Stomach (tissue), 9 donors: ENCODE data around the gene SPAG7. TPM values are rescaled to one million over a fixed set of nuclear protein-coding genes. Genes with fewer than 3 reads are reported as not detected.

ENCODE experiments used
- DNase-seq, 2 donors: peaks; one replicate each; pipeline versions ENCODE4 v3.0.0 to v3.0.0-alpha.2; 2013 to 2019
- H3K27ac ChIP-seq, 5 donors: fragments of 200-600 bp in 4 of 5; sonication (generic) in 4 of 5; one replicate each; pipeline ENCODE4 v1.5.1; 2013 to 2019; ENCODE audit warnings: mild to moderate bottlenecking in 1 of 5, moderate library complexity in 1 of 5
- H3K27me3 ChIP-seq, 3 donors: fragments of 200-600 bp; sonication (generic); one replicate each; pipeline ENCODE4 v1.5.1; 2017 to 2019; ENCODE audit warnings: mixed run types in 1 of 3
- H3K36me3 ChIP-seq, 4 donors: fragments of 200-600 bp; sonication (generic); 1 replicate in 3 of 4; 2 replicates in 1 of 4; pipeline ENCODE4 v1.5.1; 2016 to 2019
- H3K4me1 ChIP-seq, 4 donors: fragments of 200-600 bp; sonication (generic); one replicate each; pipeline ENCODE4 v1.5.1; 2016 to 2019
- H3K4me3 ChIP-seq, 4 donors: fragments of 200-600 bp; sonication (generic) in 3 of 4; one replicate each; pipeline ENCODE4 v1.5.1; 2016 to 2019; ENCODE audit warnings: mild to moderate bottlenecking in 1 of 4
- H3K9me3 ChIP-seq, 4 donors: fragments of 200-600 bp; sonication (generic); one replicate each; pipeline ENCODE4 v1.5.1; 2016 to 2019
- CTCF ChIP-seq, 7 experiments: fragments of 450-650 bp in 4 of 7; fragments of 200-600 bp in 3 of 7; sonication (generic) in 3 of 7; IDR thresholded peaks; one replicate each; pipeline ENCODE4 v1.5.1; 2016 to 2019; ENCODE audit warnings: antibody characterized with exemption in 7 of 7, control low read depth in 2 of 7, mild to moderate bottlenecking in 1 of 7
- EP300 ChIP-seq: sonication (generic); formaldehyde crosslinking; IDR thresholded peaks from one replicate; pipeline ENCODE4 v1.6.1; 2017; ENCODE audit warnings: antibody characterized with exemption
- POLR2A ChIP-seq, 4 donors: fragments of 450-650 bp; IDR thresholded peaks; one replicate each; pipeline ENCODE4 v1.6.1; 2016; ENCODE audit warnings: antibody characterized with exemption in 4 of 4, control low read depth in 2 of 4, mild to moderate bottlenecking in 1 of 4, moderate library complexity in 1 of 4
- POLR2AphosphoS5 ChIP-seq, 3 donors: sonication (generic); formaldehyde crosslinking; IDR thresholded peaks; one replicate each; pipeline ENCODE4 v1.6.1; 2016; ENCODE audit warnings: antibody characterized with exemption in 3 of 3
- WGBS, 5 donors: extraction: QIAGEN DNeasy Blood & Tissue Kit in 3 of 5; methylation state at CpG; one replicate each; pipeline versions ENCODE4 v1.1.5 to v1.1.7; 2013 to 2018; 5-methylcytosine and 5-hydroxymethylcytosine counted together
- intact Hi-C: fragments of 100-400 bp; cut with DNase I; formaldehyde crosslinking; loops from one replicate; pipeline ENCODE4 v1.15.1; 2023; ENCODE audit warnings: low total_unique reads
- polyA plus RNA-seq, 3 donors: library from polyadenylated mRNA; stranded (reverse); fragments of 200-250 nt; gene quantifications; one replicate each; pipeline ENCODE4 v1.2.3, GENCODE V29; 2013
- total RNA-seq, 5 donors: library from RNA; depleted of rRNA; stranded (reverse); fragments of >200 nt; gene quantifications; one replicate each; pipeline versions ENCODE4 v1.1.0 to v1.2.3, GENCODE V29; 2014 to 2016
- donor health status: healthy with polysubstance abuse.
- donor health status: Bipolar disorder and iron deficiency.
- donor health status: healthy.

SPAG7 gene
- total and polyA plus RNA-seq, 8 donors, result 17.5 to 133 (median 67.0) TPM

- 20 to 37% (median 31%) methylated on average over 4 of the region's 4 CpGs for WGBS, 5 donors
- intact Hi-C loops, result no loop called here
- TF ChIP-seq POLR2A (IDR thresholded peaks at IDR 0.05), result no peak
- TF ChIP-seq POLR2AphosphoS5 (IDR thresholded peaks at IDR 0.05), result no peak
- no peak for TF ChIP-seq CTCF (IDR thresholded peaks at IDR 0.05)
- TF ChIP-seq EP300, result no peak
- DNase-seq, result no peak
- Histone ChIP-seq H3K36me3 (peaks cover 58 to 66% (median 65%) of the 10 kb centered on the region in 4 donors), H3K9me3 (no peaks in the 10 kb centered on the region), H3K27ac (peak overlapping the region in 4 of 5 donors; percentile 91 to 100 (median 96)), H3K4me3 (peak overlapping the region; percentile 70 to 91 (median 84)), H3K27me3 (no peaks in the 10 kb centered on the region), H3K4me1 (peaks cover 55 to 76% (median 75%) of the 10 kb centered on the region in 4 donors)
Measured at GRCh38 chr17:4941319-4941610, 26.4 kb downstream of the SPAG7 start.

GRCh38 chr17:4940555-4941318, 26.9 kb downstream of the SPAG7 start:
- 0 to 1% (median 1%) methylated on average over 29 of the region's 29 CpGs for WGBS, 5 donors
- H3K36me3 ChIP-seq, result peaks cover 56 to 65% (median 64%) of the 10 kb centered on the region in 4 donors
- TF ChIP-seq POLR2AphosphoS5 (IDR thresholded peaks at IDR 0.05), result no peak
- TF ChIP-seq POLR2A (IDR thresholded peaks at IDR 0.05), result no peak
- no peak for TF ChIP-seq EP300
- TF ChIP-seq CTCF (IDR thresholded peaks at IDR 0.05), result no peak
- H3K4me3 ChIP-seq, result peak overlapping the region; percentile 70 to 91 (median 84)
- H3K9me3 ChIP-seq, result no peaks in the 10 kb centered on the region
- peak in 1 of 2 donors; percentile 83 for DNase-seq
- H3K27ac ChIP-seq, result peak overlapping the region; percentile 91 to 100 (median 95)
- H3K27me3 ChIP-seq, result no peaks in the 10 kb centered on the region
- intact Hi-C loops, result no loop called here
- peaks cover 50 to 71% (median 70%) of the 10 kb centered on the region in 4 donors for H3K4me1 ChIP-seq

- peaks cover 49 to 63% (median 58%) of the 10 kb centered on the region in 4 donors for H3K36me3 ChIP-seq
- H3K4me1 ChIP-seq, result peaks cover 42 to 63% (median 63%) of the 10 kb centered on the region in 4 donors
- H3K27me3 ChIP-seq, result no peaks in the 10 kb centered on the region
- TF ChIP-seq EP300 (no peak), POLR2A (IDR thresholded peaks at IDR 0.05) (peak in 1 of 4 donors; percentile 34), POLR2AphosphoS5 (IDR thresholded peaks at IDR 0.05) (peak; percentile 63 to 92 (median 69)), CTCF (IDR thresholded peaks at IDR 0.05) (no peak)
- H3K4me3 ChIP-seq, result peak within 1 kb of the TSS; percentile 70 to 91 (median 84)
- H3K27ac ChIP-seq, result peak within 1 kb of the TSS; percentile 91 to 100 (median 95)
- intact Hi-C loops, result no loop called here
- H3K9me3 ChIP-seq, result no peaks in the 10 kb centered on the region
- DNase-seq, result peak; percentile 96 to 99
- 0% methylated on average over 52 to 72 of the region's 72 CpGs for WGBS, 5 donors
Measured at GRCh38 chr17:4939796-4940554, 27.6 kb downstream of the SPAG7 start, which contains the start of the genes RNF167 and SLC25A11. RNF167 (plus strand) TSS chr17:4940268; CDS start chr17:4940910, 642 bp downstream. SLC25A11 (minus strand) TSS chr17:4940046; CDS start chr17:4939910, 136 bp downstream.

GRCh38 chr17:4939546-4939795, 28.1 kb downstream of the SPAG7 start:
- TF ChIP-seq EP300 (no peak), POLR2A (IDR thresholded peaks at IDR 0.05) (no peak), CTCF (IDR thresholded peaks at IDR 0.05) (no peak), POLR2AphosphoS5 (IDR thresholded peaks at IDR 0.05) (no peak)
- Histone ChIP-seq H3K9me3 (no peaks in the 10 kb centered on the region), H3K27ac (peak overlapping the region; percentile 91 to 100 (median 95)), H3K27me3 (no peaks in the 10 kb centered on the region), H3K4me3 (peak overlapping the region; percentile 70 to 91 (median 84)), H3K4me1 (peaks cover 37 to 62% (median 60%) of the 10 kb centered on the region in 4 donors), H3K36me3 (peaks cover 45 to 58% (median 53%) of the 10 kb centered on the region in 4 donors)
- DNase-seq, result no peak
- intact Hi-C loops, result no loop called here
- WGBS, 5 donors, result 0% methylated on average over 1 to 16 of the region's 16 CpGs
